Breast epithelium (tissue), 4 donors: Measurements from ENCODE around the gene ILK. TPM values are rescaled to one million over a fixed set of nuclear protein-coding genes. Genes with fewer than 3 reads are reported as not detected.

ENCODE experiments used
- DNase-seq, 2 donors: peaks; one replicate each; pipeline ENCODE4 v3.0.0-alpha.2; 2019; ENCODE audit warnings: low spot score in 2 of 2
- H3K27ac ChIP-seq, 2 donors: fragments of 200-600 bp; sonication (generic) in 1 of 2; one replicate each; pipeline ENCODE4 v1.5.1; 2016 to 2019; ENCODE audit warnings: mild to moderate bottlenecking in 1 of 2
- H3K27me3 ChIP-seq, 2 donors: fragments of 200-600 bp; sonication (generic) in 1 of 2; one replicate each; pipeline versions ENCODE4 v1.5.1 to v1.6.0; 2017 to 2019; ENCODE audit warnings: control low read depth in 1 of 2, mild to moderate bottlenecking in 1 of 2
- H3K36me3 ChIP-seq: fragments of 200-600 bp; one replicate; pipeline ENCODE4 v1.5.1; 2019
- H3K4me1 ChIP-seq, 2 donors: fragments of 200-600 bp; sonication (generic); one replicate each; pipeline ENCODE4 v1.5.1; 2016 to 2019; ENCODE audit warnings: control low read depth in 1 of 2
- H3K4me3 ChIP-seq, 3 donors: fragments of 200-600 bp; sonication (generic); 1 replicate in 2 of 3; 2 replicates in 1 of 3; pipeline ENCODE4 v1.5.1; 2016 to 2019; ENCODE audit warnings: mild to moderate bottlenecking in 3 of 3, moderate library complexity in 2 of 3
- H3K9me3 ChIP-seq, 2 donors: fragments of 200-600 bp; sonication (generic) in 1 of 2; one replicate each; pipeline ENCODE4 v1.5.1; 2016 to 2019; ENCODE audit warnings: control low read depth in 1 of 2
- CTCF ChIP-seq, 3 donors: fragments of 450-650 bp; IDR thresholded peaks; one replicate each; pipeline ENCODE4 v1.5.1; 2016 to 2017; ENCODE audit warnings: antibody characterized with exemption in 3 of 3, mild to moderate bottlenecking in 3 of 3, moderate library complexity in 3 of 3
- POLR2A ChIP-seq: fragments of 450-650 bp; IDR thresholded peaks from one replicate; pipeline ENCODE4 v1.6.1; 2016; ENCODE audit warnings: antibody characterized with exemption, mild to moderate bottlenecking, moderate library complexity
- POLR2AphosphoS5 ChIP-seq, 3 donors: sonication (generic); formaldehyde crosslinking; IDR thresholded peaks; one replicate each; pipeline ENCODE4 v1.6.1; 2017; ENCODE audit warnings: antibody characterized with exemption in 3 of 3
- intact Hi-C: fragments of 100-400 bp; cut with DNase I; formaldehyde crosslinking; loops from one replicate; pipeline ENCODE4 v1.15.1; 2023; ENCODE audit warnings: low total_unique reads
- total RNA-seq, 3 donors: library from RNA; depleted of rRNA; stranded (reverse); fragments of >200 nt; gene quantifications; one replicate each; pipeline ENCODE4 v1.1.0, GENCODE V29; 2016

ILK gene
- total RNA-seq, 3 donors from 2014 or later, result 113 to 118 (median 113) TPM

GRCh38 chr11:6622261-6623171 lies 18.9 kb downstream of the ILK start:
- Histone ChIP-seq H3K27me3 (no peaks in the 10 kb centered on the region), H3K4me3 (no peak overlapping the region), H3K27ac (no peak overlapping the region), H3K4me1 (no peaks in the 10 kb centered on the region), H3K36me3 (no peaks in the 10 kb centered on the region), H3K9me3 (no peaks in the 10 kb centered on the region)
- no peak for TF ChIP-seq POLR2AphosphoS5 (IDR thresholded peaks at IDR 0.05)
- TF ChIP-seq POLR2A, result no peak
- no peak for TF ChIP-seq CTCF (IDR thresholded peaks at IDR 0.05)
- intact Hi-C loops, result no loop called here
- no peak for DNase-seq

- Histone ChIP-seq H3K4me3 (no peak overlapping the region), H3K27me3 (no peaks in the 10 kb centered on the region), H3K4me1 (no peaks in the 10 kb centered on the region), H3K36me3 (no peaks in the 10 kb centered on the region), H3K27ac (no peak overlapping the region), H3K9me3 (no peaks in the 10 kb centered on the region)
- intact Hi-C loops, result no loop called here
- no peak for DNase-seq
- TF ChIP-seq CTCF (IDR thresholded peaks at IDR 0.05) (no peak), POLR2AphosphoS5 (IDR thresholded peaks at IDR 0.05) (no peak), POLR2A (no peak)
These were observed 20.1 kb downstream of the ILK start for GRCh38 chr11:6623391-6624363.

GRCh38 chr11:6625156-6625831 lies 21.7 kb downstream of the ILK start:
- no peak overlapping the region for H3K4me3 ChIP-seq
- H3K9me3 ChIP-seq, result no peaks in the 10 kb centered on the region
- no peaks in the 10 kb centered on the region for H3K36me3 ChIP-seq
- intact Hi-C loops, result no loop called here
- TF ChIP-seq CTCF (IDR thresholded peaks at IDR 0.05) (no peak), POLR2AphosphoS5 (IDR thresholded peaks at IDR 0.05) (no peak), POLR2A (no peak)
- H3K27me3 ChIP-seq, result no peaks in the 10 kb centered on the region
- no peak for DNase-seq
- no peak overlapping the region for H3K27ac ChIP-seq
- no peaks in the 10 kb centered on the region for H3K4me1 ChIP-seq

- H3K27ac ChIP-seq, result no peak overlapping the region
- no peaks in the 10 kb centered on the region for H3K4me1 ChIP-seq
- no peaks in the 10 kb centered on the region for H3K27me3 ChIP-seq
- H3K36me3 ChIP-seq, result no peaks in the 10 kb centered on the region
- no peaks in the 10 kb centered on the region for H3K9me3 ChIP-seq
- intact Hi-C loops, result no loop called here
- H3K4me3 ChIP-seq, result no peak overlapping the region
- DNase-seq, result no peak
- TF ChIP-seq POLR2AphosphoS5 (IDR thresholded peaks at IDR 0.05), result no peak
These were observed 22.4 kb downstream of the ILK start for GRCh38 chr11:6625832-6626420.
